Epithelial cell of prostate (primary cell): ENCODE measurements around the gene MAD2L1.
"Not testable (repeated sequence)": the region's sequence is repeated elsewhere in the genome, so short reads cannot be mapped to it uniquely, and the experiment has no call there.

Experiments used
- DNase-seq: peaks from one replicate; pipeline ENCODE4 v3.0.0-alpha.2; 2011; ENCODE audit warnings: low read depth, low spot score
- H3K27ac ChIP-seq: fragments of 450-650 bp; 2 replicates; pipeline ENCODE4 v1.5.1; 2017; ENCODE audit warnings: mild to moderate bottlenecking

MAD2L1 gene

GRCh38 chr4:120066517-120067340 is at the start of gene MAD2L1:
Gene MAD2L1, minus strand, starts transcription at chr4:120066848. Its CDS starts 114 bp downstream, at chr4:120066734.
- peak within 1 kb of the TSS; percentile 89 for H3K27ac ChIP-seq
- DNase-seq: peak; percentile 87

- no peak overlapping the region for H3K27ac ChIP-seq
- no peak for DNase-seq
These were observed 45.1 kb upstream of the MAD2L1 start for GRCh38 chr4:120111745-120112144.

GRCh38 chr4:120109406-120109805 is 42.8 kb upstream of the MAD2L1 start:
- no peak overlapping the region for H3K27ac ChIP-seq
- DNase-seq: no peak

- no peak overlapping the region for H3K27ac ChIP-seq
- DNase-seq: no peak
These were observed 38.8 kb upstream of the MAD2L1 start for GRCh38 chr4:120105472-120105871.

- H3K27ac ChIP-seq: no peak overlapping the region
- DNase-seq: no peak
These were observed 30.1 kb upstream of the MAD2L1 start for GRCh38 chr4:120096508-120097297.

- H3K27ac ChIP-seq: no peak overlapping the region
- DNase-seq: no peak
These were observed 21.9 kb upstream of the MAD2L1 start for GRCh38 chr4:120088507-120088906.

GRCh38 chr4:120088066-120088465 is 21.4 kb upstream of the MAD2L1 start:
- not testable (repeated sequence) for DNase-seq, H3K27ac ChIP-seq

- H3K27ac ChIP-seq: no peak overlapping the region
- no peak for DNase-seq
These were observed 19.1 kb upstream of the MAD2L1 start for GRCh38 chr4:120085705-120086104.

GRCh38 chr4:120084327-120084726 is 17.7 kb upstream of the MAD2L1 start:
- DNase-seq: no peak
- no peak overlapping the region for H3K27ac ChIP-seq

- H3K27ac ChIP-seq: no peak overlapping the region
- DNase-seq: no peak
These were observed 16.5 kb upstream of the MAD2L1 start for GRCh38 chr4:120083152-120083551.

GRCh38 chr4:120082251-120082650 is 15.6 kb upstream of the MAD2L1 start:
- DNase-seq: no peak
- H3K27ac ChIP-seq: no peak overlapping the region

- H3K27ac ChIP-seq: no peak overlapping the region
- DNase-seq: no peak
These were observed 15.1 kb upstream of the MAD2L1 start for GRCh38 chr4:120081726-120082125.

GRCh38 chr4:120080533-120080932 is 13.9 kb upstream of the MAD2L1 start:
- DNase-seq: no peak
- no peak overlapping the region for H3K27ac ChIP-seq

GRCh38 chr4:120079839-120080520 is 13.3 kb upstream of the MAD2L1 start:
- no peak for DNase-seq
- no peak overlapping the region for H3K27ac ChIP-seq

- no peak for DNase-seq
- H3K27ac ChIP-seq: no peak overlapping the region
These were observed 11.6 kb upstream of the MAD2L1 start for GRCh38 chr4:120078216-120078615.

GRCh38 chr4:120071192-120071795 is 4.6 kb upstream of the MAD2L1 start:
- H3K27ac ChIP-seq: no peak overlapping the region
- DNase-seq: no peak

GRCh38 chr4:120070196-120070595 is 3.5 kb upstream of the MAD2L1 start:
- no peak for DNase-seq
- peak overlapping the region; percentile 50 for H3K27ac ChIP-seq

- H3K27ac ChIP-seq: peak overlapping the region; percentile 89
- no peak for DNase-seq
These were observed 603 bp downstream of the MAD2L1 start for GRCh38 chr4:120065974-120066516.

GRCh38 chr4:120064887-120065286 is 1.8 kb downstream of the MAD2L1 start:
- H3K27ac ChIP-seq: no peak overlapping the region
- no peak for DNase-seq

GRCh38 chr4:120063711-120064110 is 2.9 kb downstream of the MAD2L1 start:
- DNase-seq, H3K27ac ChIP-seq: not testable (repeated sequence)
